ENCODE results near the gene GP1BA. TPM values are rescaled to one million over a fixed set of nuclear protein-coding genes. Genes with fewer than 3 reads are reported as not detected.

The GP1BA gene
- total and polyA plus RNA-seq, 10 of the 15 experiments (the other 5 are each of a cell fraction or from before 2014, with no cell fraction given) = 0.04 to 0.67 (median 0.28) TPM; not detected in 1

DNA sequence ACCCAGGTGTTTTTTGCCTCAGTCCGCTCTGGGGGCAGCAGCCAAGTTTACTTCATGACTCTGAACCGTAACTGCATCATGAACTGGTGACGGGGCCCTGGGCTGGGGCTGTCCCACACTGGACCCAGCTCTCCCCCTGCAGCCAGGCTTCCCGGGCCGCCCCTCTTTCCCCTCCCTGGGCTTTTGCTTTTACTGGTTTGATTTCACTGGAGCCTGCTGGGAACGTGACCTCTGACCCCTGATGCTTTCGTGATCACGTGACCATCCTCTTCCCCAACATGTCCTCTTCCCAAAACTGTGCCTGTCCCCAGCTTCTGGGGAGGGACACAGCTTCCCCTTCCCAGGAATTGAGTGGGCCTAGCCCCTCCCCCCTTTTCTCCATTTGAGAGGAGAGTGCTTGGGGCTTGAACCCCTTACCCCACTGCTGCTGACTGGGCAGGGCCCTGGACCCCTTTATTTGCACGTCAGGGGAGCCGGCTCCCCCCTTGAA lies 34.8 kb upstream of the GP1BA start:
- intact Hi-C loops (cut with micrococcal nuclease; ENCODE audit: unreplicated experiment) (no loop called here), in situ Hi-C loops (cut with MboI) (no loop called here)
- Histone ChIP-seq H3K9me3 (replicated peaks; ENCODE audit: control insufficient read depth, insufficient read depth, low read length) (no peaks in the 10 kb centered on the region; the same call in 2 of the 3 replicates), H3K4me2 (ENCODE audit: control insufficient read depth, insufficient read depth) (no peak overlapping the region), H3K4me1 (ENCODE audit: control insufficient read depth, insufficient read depth, low read length) (peaks cover 10% of the 10 kb centered on the region; the same call in 1 of the 2 replicates), H3K27me3 (replicated peaks in 1 of 2; ENCODE audit: control insufficient read depth in 2 of 2, insufficient read depth in 2 of 2, low read length in 1 of 2) (no peaks in the 10 kb centered on the region; a peak in 1 of 4 replicates), H3K27ac (ENCODE audit: control insufficient read depth, insufficient read depth) (no peak overlapping the region), H2AFZ (ENCODE audit: control insufficient read depth, low read depth, low read length) (no peak overlapping the region), H3K4me3 (no peak overlapping the region), H3K9ac (ENCODE audit: control insufficient read depth, insufficient read depth, low read length) (no peak overlapping the region), H4K20me1 (ENCODE audit: control insufficient read depth, insufficient read depth) (no peaks in the 10 kb centered on the region), H3K79me2 (ENCODE audit: control insufficient read depth, insufficient read depth, low read length) (no peaks in the 10 kb centered on the region), H3K36me3 (ENCODE audit: control insufficient read depth in 2 of 2, insufficient read depth in 2 of 2, low read length in 1 of 2) (peaks cover 3 to 17% of the 10 kb centered on the region in 2 experiments; a peak in 3 of 4 replicates)
- no peak for ATAC-seq
- CTCF ChIA-PET = no interaction called here
- no peak for FAIRE-seq
- POLR2A ChIA-PET = interaction anchor here (0.5 to 0.6 kb wide), 2 partner anchors 248 to 486 kb away, joined by 3 to 6 read pairs; no protein-coding TSS in a partner anchor
- no peak for DNase-seq (ENCODE audit: low read depth, low spot score)
- 0 out of 2 replicates have a peak, but pooled peaks have one; percentile 14 for TF ChIP-seq NR2F1 (conservative IDR thresholded peaks at IDR 0.05)
- no peak for TF ChIP-seq NFYB (IDR thresholded peaks at IDR 0.05; ENCODE audit: insufficient read depth, low read depth, low read length)
- RAD21 ChIA-PET (ENCODE audit: unreplicated experiment) = no interaction called here
- no TSS peak for BruUV-seq (replicated peaks)
- WGBS (ENCODE audit: insufficient coverage, insufficient replicate concordance, low lambda C conversion rate, missing lambda C conversion rate) = 92% methylated on average over 10 of the region's 10 CpGs
- SMC1A ChIA-PET (ENCODE audit: uncharacterized antibody, unreplicated experiment) = no interaction called here

DNA sequence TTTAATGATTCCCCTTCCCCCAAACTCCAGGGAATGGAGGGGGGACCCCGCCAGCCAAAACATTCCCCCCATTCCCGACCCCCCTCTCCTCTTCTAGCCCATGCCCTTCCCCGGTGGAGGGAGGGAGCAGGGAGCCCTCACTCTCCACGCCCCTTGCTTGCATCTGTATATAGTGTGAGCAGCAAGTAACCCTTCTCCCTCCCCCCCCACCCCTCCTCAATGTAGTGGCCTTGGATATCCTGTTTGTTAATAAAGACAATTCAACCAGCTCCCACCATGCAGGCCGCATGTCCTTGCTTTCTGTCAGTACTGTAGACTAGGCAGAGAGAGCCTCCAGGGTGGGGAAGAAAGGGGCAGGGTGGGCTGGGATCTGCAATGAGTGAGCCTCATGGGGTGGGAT lies 34.3 kb upstream of the GP1BA start:
- Histone ChIP-seq H3K27me3 (replicated peaks in 1 of 2; ENCODE audit: control insufficient read depth in 2 of 2, insufficient read depth in 2 of 2, low read length in 1 of 2) (no peaks in the 10 kb centered on the region; a peak in 1 of 4 replicates), H3K27ac (ENCODE audit: control insufficient read depth, insufficient read depth) (no peak overlapping the region), H3K4me2 (ENCODE audit: control insufficient read depth, insufficient read depth) (no peak overlapping the region), H2AFZ (ENCODE audit: control insufficient read depth, low read depth, low read length) (no peak overlapping the region), H3K9ac (ENCODE audit: control insufficient read depth, insufficient read depth, low read length) (no peak overlapping the region), H3K4me3 (no peak overlapping the region), H3K4me1 (ENCODE audit: control insufficient read depth, insufficient read depth, low read length) (peaks cover 12% of the 10 kb centered on the region), H3K9me3 (replicated peaks; ENCODE audit: control insufficient read depth, insufficient read depth, low read length) (no peaks in the 10 kb centered on the region; the same call in 2 of the 3 replicates), H3K79me2 (ENCODE audit: control insufficient read depth, insufficient read depth, low read length) (no peaks in the 10 kb centered on the region), H4K20me1 (ENCODE audit: control insufficient read depth, insufficient read depth) (no peaks in the 10 kb centered on the region), H3K36me3 (ENCODE audit: control insufficient read depth in 2 of 2, insufficient read depth in 2 of 2, low read length in 1 of 2) (peaks cover 3 to 16% of the 10 kb centered on the region in 2 experiments; a peak in 3 of 4 replicates)
- ChIA-PET SMC1A (ENCODE audit: uncharacterized antibody, unreplicated experiment) (interaction anchor here (0.6 kb wide), 1 partner anchor 165 kb away, joined by 3 read pairs; no protein-coding TSS in a partner anchor), RAD21 (ENCODE audit: unreplicated experiment) (no interaction called here), CTCF (no interaction called here), POLR2A (interaction anchor here (0.6 kb wide), 2 partner anchors 137 to 487 kb away, joined by 3 to 6 read pairs; no protein-coding TSS in a partner anchor)
- WGBS (ENCODE audit: insufficient coverage, insufficient replicate concordance, low lambda C conversion rate, missing lambda C conversion rate) = 92% methylated on average over 4 of the region's 5 CpGs
- DNase-seq (ENCODE audit: low read depth, low spot score) (no peak), FAIRE-seq (no peak), ATAC-seq (no peak)
- in situ Hi-C loops (cut with MboI) = no loop called here
- BruUV-seq (replicated peaks) = no TSS peak
- intact Hi-C loops (cut with micrococcal nuclease; ENCODE audit: unreplicated experiment) = no loop called here
- no peak for TF ChIP-seq STAT1 (conservative IDR thresholded peaks at IDR 0.05)
- TF ChIP-seq, protein P1, sequence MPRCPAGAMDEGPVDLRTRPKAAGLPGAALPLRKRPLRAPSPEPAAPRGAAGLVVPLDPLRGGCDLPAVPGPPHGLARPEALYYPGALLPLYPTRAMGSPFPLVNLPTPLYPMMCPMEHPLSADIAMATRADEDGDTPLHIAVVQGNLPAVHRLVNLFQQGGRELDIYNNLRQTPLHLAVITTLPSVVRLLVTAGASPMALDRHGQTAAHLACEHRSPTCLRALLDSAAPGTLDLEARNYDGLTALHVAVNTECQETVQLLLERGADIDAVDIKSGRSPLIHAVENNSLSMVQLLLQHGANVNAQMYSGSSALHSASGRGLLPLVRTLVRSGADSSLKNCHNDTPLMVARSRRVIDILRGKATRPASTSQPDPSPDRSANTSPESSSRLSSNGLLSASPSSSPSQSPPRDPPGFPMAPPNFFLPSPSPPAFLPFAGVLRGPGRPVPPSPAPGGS (IDR thresholded peaks at IDR 0.05; ENCODE audit: borderline replicate concordance, insufficient read depth, low read depth, low read length, poor library complexity, severe bottlenecking) = no peak
- no peak for TF ChIP-seq LARP7 (IDR thresholded peaks at IDR 0.05)
- TF ChIP-seq MTA2 (IDR thresholded peaks at IDR 0.05; ENCODE audit: low read depth) = no peak
- TF ChIP-seq, protein P2, sequence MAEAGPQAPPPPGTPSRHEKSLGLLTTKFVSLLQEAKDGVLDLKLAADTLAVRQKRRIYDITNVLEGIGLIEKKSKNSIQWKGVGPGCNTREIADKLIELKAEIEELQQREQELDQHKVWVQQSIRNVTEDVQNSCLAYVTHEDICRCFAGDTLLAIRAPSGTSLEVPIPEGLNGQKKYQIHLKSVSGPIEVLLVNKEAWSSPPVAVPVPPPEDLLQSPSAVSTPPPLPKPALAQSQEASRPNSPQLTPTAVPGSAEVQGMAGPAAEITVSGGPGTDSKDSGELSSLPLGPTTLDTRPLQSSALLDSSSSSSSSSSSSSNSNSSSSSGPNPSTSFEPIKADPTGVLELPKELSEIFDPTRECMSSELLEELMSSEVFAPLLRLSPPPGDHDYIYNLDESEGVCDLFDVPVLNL (IDR thresholded peaks at IDR 0.05; ENCODE audit: low read depth, low read length) = no peak
- no peak for TF ChIP-seq SREBF2 (IDR thresholded peaks at IDR 0.05; ENCODE audit: low read length)
- TF ChIP-seq, protein P3, sequence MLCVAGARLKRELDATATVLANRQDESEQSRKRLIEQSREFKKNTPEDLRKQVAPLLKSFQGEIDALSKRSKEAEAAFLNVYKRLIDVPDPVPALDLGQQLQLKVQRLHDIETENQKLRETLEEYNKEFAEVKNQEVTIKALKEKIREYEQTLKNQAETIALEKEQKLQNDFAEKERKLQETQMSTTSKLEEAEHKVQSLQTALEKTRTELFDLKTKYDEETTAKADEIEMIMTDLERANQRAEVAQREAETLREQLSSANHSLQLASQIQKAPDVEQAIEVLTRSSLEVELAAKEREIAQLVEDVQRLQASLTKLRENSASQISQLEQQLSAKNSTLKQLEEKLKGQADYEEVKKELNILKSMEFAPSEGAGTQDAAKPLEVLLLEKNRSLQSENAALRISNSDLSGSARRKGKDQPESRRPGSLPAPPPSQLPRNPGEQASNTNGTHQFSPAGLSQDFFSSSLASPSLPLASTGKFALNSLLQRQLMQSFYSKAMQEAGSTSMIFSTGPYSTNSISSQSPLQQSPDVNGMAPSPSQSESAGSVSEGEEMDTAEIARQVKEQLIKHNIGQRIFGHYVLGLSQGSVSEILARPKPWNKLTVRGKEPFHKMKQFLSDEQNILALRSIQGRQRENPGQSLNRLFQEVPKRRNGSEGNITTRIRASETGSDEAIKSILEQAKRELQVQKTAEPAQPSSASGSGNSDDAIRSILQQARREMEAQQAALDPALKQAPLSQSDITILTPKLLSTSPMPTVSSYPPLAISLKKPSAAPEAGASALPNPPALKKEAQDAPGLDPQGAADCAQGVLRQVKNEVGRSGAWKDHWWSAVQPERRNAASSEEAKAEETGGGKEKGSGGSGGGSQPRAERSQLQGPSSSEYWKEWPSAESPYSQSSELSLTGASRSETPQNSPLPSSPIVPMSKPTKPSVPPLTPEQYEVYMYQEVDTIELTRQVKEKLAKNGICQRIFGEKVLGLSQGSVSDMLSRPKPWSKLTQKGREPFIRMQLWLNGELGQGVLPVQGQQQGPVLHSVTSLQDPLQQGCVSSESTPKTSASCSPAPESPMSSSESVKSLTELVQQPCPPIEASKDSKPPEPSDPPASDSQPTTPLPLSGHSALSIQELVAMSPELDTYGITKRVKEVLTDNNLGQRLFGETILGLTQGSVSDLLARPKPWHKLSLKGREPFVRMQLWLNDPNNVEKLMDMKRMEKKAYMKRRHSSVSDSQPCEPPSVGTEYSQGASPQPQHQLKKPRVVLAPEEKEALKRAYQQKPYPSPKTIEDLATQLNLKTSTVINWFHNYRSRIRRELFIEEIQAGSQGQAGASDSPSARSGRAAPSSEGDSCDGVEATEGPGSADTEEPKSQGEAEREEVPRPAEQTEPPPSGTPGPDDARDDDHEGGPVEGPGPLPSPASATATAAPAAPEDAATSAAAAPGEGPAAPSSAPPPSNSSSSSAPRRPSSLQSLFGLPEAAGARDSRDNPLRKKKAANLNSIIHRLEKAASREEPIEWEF (IDR thresholded peaks at IDR 0.05; ENCODE audit: insufficient replicate concordance, low read depth, low read length) = no peak
